ENCODE data around the gene NOBOX.

DNA sequence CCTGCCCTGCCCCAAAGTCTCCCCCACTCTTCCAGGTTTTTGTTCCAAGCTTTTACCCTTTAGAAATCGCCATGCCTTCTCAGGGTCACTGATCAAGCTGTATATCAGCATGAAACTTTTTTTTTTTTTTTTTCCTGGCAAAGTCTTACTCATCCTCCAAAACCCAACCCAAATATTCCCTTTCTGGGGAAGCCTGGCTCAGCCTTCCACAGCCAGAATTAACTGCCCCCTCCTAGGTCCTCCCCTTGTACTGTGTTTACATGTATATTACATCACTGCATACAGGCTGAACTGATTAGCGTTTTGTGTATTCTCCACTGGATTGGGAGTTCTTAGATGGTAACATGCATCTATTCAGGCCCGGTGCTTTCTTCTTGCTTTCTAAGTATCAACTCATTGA is 4.6 kb upstream of the NOBOX start:
- TF ChIP-seq EZH2 (IDR thresholded peaks at IDR 0.05; ENCODE audit: low read length, missing control alignments), result no peak
- TF ChIP-seq, protein P1, sequence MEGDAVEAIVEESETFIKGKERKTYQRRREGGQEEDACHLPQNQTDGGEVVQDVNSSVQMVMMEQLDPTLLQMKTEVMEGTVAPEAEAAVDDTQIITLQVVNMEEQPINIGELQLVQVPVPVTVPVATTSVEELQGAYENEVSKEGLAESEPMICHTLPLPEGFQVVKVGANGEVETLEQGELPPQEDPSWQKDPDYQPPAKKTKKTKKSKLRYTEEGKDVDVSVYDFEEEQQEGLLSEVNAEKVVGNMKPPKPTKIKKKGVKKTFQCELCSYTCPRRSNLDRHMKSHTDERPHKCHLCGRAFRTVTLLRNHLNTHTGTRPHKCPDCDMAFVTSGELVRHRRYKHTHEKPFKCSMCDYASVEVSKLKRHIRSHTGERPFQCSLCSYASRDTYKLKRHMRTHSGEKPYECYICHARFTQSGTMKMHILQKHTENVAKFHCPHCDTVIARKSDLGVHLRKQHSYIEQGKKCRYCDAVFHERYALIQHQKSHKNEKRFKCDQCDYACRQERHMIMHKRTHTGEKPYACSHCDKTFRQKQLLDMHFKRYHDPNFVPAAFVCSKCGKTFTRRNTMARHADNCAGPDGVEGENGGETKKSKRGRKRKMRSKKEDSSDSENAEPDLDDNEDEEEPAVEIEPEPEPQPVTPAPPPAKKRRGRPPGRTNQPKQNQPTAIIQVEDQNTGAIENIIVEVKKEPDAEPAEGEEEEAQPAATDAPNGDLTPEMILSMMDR (conservative IDR thresholded peaks at IDR 0.05 in 1 of 2, IDR thresholded peaks at IDR 0.05 in 1 of 2; ENCODE audit: low read depth in 1 of 2, low read length in 2 of 2), result no peak
